Muscle layer of colon (tissue), 2 donors: ENCODE results near the gene CNTNAP2.

Experiments used
- H3K27ac ChIP-seq: one replicate; pipeline ENCODE4 v1.7.0; 2013; ENCODE audit warnings: low read depth, mild to moderate bottlenecking, low read length, moderate library complexity
- H3K27me3 ChIP-seq, 2 donors: one replicate each; pipeline ENCODE4 v1.7.0; 2013; ENCODE audit warnings: low read length in 2 of 2, mild to moderate bottlenecking in 2 of 2; ENCODE audit not compliant: insufficient read depth in 2 of 2, control insufficient read depth in 1 of 2
- H3K36me3 ChIP-seq: one replicate; pipeline ENCODE4 v1.7.0; 2013; ENCODE audit warnings: mild to moderate bottlenecking, low read length; ENCODE audit not compliant: insufficient read depth
- H3K4me1 ChIP-seq: one replicate; pipeline ENCODE4 v1.7.0; 2013; ENCODE audit warnings: mild to moderate bottlenecking, low read length; ENCODE audit not compliant: insufficient read depth
- H3K4me3 ChIP-seq, 2 donors: one replicate each; pipeline ENCODE4 v1.7.0; 2013; ENCODE audit warnings: low read length in 2 of 2, low read depth in 1 of 2, mild to moderate bottlenecking in 1 of 2, moderate library complexity in 1 of 2
- H3K9ac ChIP-seq: one replicate; pipeline ENCODE4 v1.7.0; 2013; ENCODE audit warnings: low read length
- H3K9me3 ChIP-seq: one replicate; pipeline ENCODE4 v1.7.0; 2013; ENCODE audit warnings: mild to moderate bottlenecking, low read length
- donor health status: abdominal sarcoma.
- donor health status: Adenocarcinoma of cecum.

The CNTNAP2 gene

DNA sequence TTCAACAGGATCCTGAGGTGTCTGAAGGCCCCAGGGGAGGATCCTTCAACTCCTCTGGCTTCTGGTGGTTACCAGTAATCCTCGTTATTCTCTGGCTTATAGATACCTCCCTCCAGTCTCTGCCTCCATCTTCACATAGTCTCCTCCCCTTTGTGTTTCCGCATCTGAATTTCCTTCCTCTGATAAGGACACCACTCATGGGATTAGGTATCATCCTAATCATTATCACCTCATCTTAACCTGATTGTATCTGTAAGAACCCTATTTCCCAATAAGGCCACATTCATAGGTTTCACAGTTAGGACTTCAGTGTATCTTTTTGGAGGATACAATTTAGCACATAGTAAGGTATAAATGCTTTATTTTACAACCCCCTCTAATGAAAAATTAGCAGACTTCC, 1189.2 kb downstream of the CNTNAP2 start:
- Histone ChIP-seq H3K9me3 (no peaks in the 10 kb centered on the region), H3K4me3 (no peak overlapping the region), H3K4me1 (no peaks in the 10 kb centered on the region)

GRCh38 chr7:147308539-147308938, 1191.9 kb downstream of the CNTNAP2 start:
- no peak overlapping the region for H3K4me3 ChIP-seq
- H3K36me3 ChIP-seq, result no peaks in the 10 kb centered on the region
- no peak overlapping the region for H3K9ac ChIP-seq
- no peaks in the 10 kb centered on the region for H3K9me3 ChIP-seq
- H3K27me3 ChIP-seq, result no peaks in the 10 kb centered on the region
- no peak overlapping the region for H3K27ac ChIP-seq
- no peaks in the 10 kb centered on the region for H3K4me1 ChIP-seq

More for the DNA sequence above, 1189.2 kb downstream of the CNTNAP2 start:
- Histone ChIP-seq H3K36me3 (no peaks in the 10 kb centered on the region), H3K27ac (no peak overlapping the region), H3K9ac (no peak overlapping the region), H3K27me3 (no peaks in the 10 kb centered on the region)

- Histone ChIP-seq H3K27ac (no peak overlapping the region), H3K4me3 (no peak overlapping the region), H3K9me3 (no peaks in the 10 kb centered on the region), H3K9ac (no peak overlapping the region), H3K4me1 (no peaks in the 10 kb centered on the region), H3K27me3 (no peaks in the 10 kb centered on the region), H3K36me3 (no peaks in the 10 kb centered on the region)
These were observed 1194.7 kb downstream of the CNTNAP2 start for GRCh38 chr7:147311336-147311735.

DNA sequence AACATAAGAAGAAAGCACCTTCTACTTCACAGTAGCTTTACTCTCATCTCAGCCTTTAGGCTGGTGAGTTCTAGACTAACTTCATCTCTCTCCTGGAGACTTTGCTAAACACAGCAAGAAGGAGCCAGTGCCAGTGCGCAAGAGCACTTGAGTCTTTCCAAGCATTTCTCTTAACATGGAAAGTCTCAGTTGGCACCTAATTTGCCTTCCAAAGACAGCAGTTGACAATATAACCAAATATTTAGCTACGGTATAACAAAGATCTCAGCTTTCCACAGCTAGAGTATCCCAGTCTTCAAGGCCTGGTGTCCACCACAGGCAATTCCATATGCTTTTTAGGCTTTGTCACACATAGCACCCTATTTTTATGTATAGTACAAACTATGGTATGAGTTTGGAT, 1204.9 kb downstream of the CNTNAP2 start:
- H3K27ac ChIP-seq, result no peak overlapping the region
- no peaks in the 10 kb centered on the region for H3K9me3 ChIP-seq
- no peak overlapping the region for H3K9ac ChIP-seq
- no peak overlapping the region for H3K4me3 ChIP-seq
- H3K27me3 ChIP-seq, result no peaks in the 10 kb centered on the region
- H3K4me1 ChIP-seq, result no peaks in the 10 kb centered on the region
- no peaks in the 10 kb centered on the region for H3K36me3 ChIP-seq

DNA sequence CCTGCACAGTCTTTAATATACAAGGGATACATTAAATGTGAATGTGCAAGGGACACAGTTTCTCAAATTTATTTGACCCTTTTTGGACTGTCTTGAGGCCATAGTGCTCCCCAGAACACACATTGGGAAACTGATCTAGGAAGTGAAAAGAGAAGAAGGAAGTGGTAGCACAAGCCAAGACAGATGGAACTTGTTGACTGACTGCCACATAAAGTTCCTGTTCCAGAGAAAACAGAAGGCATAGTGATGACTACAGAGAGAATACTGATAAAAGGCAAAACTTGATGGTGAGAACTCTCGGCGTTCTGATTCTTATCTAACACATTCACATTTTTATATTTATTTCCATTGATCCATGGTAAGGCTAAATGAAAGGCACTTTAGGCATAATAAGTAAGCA, 1216.4 kb downstream of the CNTNAP2 start:
- Histone ChIP-seq H3K4me3 (no peak overlapping the region), H3K4me1 (no peaks in the 10 kb centered on the region), H3K9ac (no peak overlapping the region), H3K36me3 (no peaks in the 10 kb centered on the region), H3K9me3 (no peaks in the 10 kb centered on the region), H3K27me3 (no peaks in the 10 kb centered on the region), H3K27ac (no peak overlapping the region)

DNA sequence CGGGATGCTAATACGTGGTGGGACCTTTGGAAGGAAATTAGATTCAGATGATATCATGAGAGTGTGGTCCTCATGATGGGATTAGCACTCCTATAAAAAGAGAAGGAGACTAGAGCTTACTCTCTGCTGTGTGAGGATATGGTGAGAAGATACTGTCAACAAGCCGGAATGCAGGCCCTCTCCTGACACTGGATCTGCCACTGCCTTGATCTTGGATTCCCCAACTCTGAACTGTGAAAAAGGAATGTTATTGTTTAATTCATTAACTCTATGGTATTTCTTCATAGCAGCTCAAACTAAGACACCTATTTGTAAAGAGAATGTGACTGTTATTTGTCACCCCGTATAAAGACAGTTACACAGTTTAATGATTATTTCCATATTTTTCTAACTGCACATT, 1246.5 kb downstream of the CNTNAP2 start:
- no peaks in the 10 kb centered on the region for H3K9me3 ChIP-seq
- no peak overlapping the region for H3K9ac ChIP-seq
- no peaks in the 10 kb centered on the region for H3K4me1 ChIP-seq
- no peak overlapping the region for H3K4me3 ChIP-seq
- H3K36me3 ChIP-seq, result no peaks in the 10 kb centered on the region
- no peaks in the 10 kb centered on the region for H3K27me3 ChIP-seq
- H3K27ac ChIP-seq, result no peak overlapping the region

- no peak overlapping the region for H3K9ac ChIP-seq
- no peaks in the 10 kb centered on the region for H3K36me3 ChIP-seq
These were observed 1259.6 kb downstream of the CNTNAP2 start for GRCh38 chr7:147376192-147376591.

DNA sequence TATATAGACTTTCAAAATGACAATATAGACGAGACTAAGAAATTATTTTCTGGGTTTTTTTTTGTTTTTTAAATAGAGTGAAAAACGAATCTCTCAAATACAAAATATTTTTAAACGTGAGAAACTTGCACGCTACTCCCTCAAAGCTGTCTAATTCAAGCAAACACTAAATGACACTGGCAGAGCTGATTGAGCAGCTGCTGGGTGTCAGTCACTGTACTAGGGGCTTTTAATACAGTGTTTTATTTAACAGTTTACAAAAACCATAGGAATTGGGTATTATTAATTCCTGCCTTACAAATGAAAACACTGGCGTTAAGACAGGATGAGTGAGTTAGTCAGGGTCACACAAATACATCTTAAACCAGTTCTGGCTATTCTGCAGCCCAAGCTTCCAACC, 1264.3 kb downstream of the CNTNAP2 start:
- H3K9ac ChIP-seq, result no peak overlapping the region
- no peak overlapping the region for H3K4me3 ChIP-seq
- H3K4me1 ChIP-seq, result no peaks in the 10 kb centered on the region
- no peak overlapping the region for H3K27ac ChIP-seq
- no peaks in the 10 kb centered on the region for H3K36me3 ChIP-seq
- no peaks in the 10 kb centered on the region for H3K9me3 ChIP-seq
- H3K27me3 ChIP-seq, result no peaks in the 10 kb centered on the region

More at GRCh38 chr7:147376192-147376591, 1259.6 kb downstream of the CNTNAP2 start:
- H3K27me3 ChIP-seq, result no peaks in the 10 kb centered on the region
- H3K4me3 ChIP-seq, result no peak overlapping the region
- H3K27ac ChIP-seq, result no peak overlapping the region
- no peaks in the 10 kb centered on the region for H3K4me1 ChIP-seq
- H3K9me3 ChIP-seq, result no peaks in the 10 kb centered on the region

- Histone ChIP-seq H3K4me1 (no peaks in the 10 kb centered on the region), H3K27me3 (no peaks in the 10 kb centered on the region), H3K36me3 (no peaks in the 10 kb centered on the region), H3K9ac (no peak overlapping the region), H3K9me3 (no peaks in the 10 kb centered on the region), H3K27ac (no peak overlapping the region), H3K4me3 (no peak overlapping the region)
These were observed 1277.7 kb downstream of the CNTNAP2 start for GRCh38 chr7:147394329-147394728.

DNA sequence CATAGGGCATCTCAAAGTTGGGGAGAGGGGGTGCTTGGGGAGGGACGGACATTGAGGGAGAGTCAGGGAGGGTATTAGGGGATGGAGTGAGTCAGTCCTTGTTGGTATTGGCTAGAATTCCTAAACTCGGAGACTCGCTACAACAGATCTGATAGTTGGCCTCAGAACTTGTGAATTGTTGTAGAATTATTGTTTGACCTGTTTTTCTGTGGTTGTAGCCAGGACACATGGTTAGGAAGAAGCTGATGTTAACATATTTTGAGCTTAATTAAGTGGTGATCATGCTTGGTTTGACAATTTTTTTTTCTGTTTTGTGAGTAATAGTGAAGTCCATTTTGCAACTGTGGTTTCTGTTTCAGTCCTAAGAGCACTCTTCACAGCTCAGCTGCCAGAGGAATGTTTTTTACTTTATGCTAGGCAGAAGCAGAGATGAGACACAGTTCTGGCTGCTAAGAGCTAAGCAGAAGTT, 1283.7 kb downstream of the CNTNAP2 start:
- H3K4me1 ChIP-seq, result no peaks in the 10 kb centered on the region
- no peak overlapping the region for H3K4me3 ChIP-seq
- H3K9ac ChIP-seq, result no peak overlapping the region
- H3K9me3 ChIP-seq, result no peaks in the 10 kb centered on the region
- H3K27me3 ChIP-seq, result no peaks in the 10 kb centered on the region
- no peak overlapping the region for H3K27ac ChIP-seq
- no peaks in the 10 kb centered on the region for H3K36me3 ChIP-seq

DNA sequence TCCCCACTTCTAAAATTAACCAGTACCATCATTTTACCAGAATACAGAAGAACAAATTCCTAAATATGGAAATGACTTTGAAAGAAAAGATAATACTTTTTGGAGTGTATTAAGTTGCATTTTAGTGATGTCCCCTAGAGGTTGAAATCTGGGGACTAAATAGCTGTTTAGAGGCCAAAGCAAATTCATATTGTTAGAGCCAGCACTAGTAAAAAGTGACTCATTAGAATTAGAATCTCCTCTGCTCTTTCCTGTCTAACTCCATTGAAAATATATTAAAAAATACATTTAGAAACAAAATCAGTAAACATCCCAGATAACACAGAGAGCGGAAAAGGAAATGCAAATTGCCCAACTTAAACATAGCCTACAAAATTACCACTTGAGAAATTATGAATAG, 1284.3 kb downstream of the CNTNAP2 start:
- no peak overlapping the region for H3K27ac ChIP-seq
- H3K27me3 ChIP-seq, result no peaks in the 10 kb centered on the region
- no peaks in the 10 kb centered on the region for H3K36me3 ChIP-seq
- no peak overlapping the region for H3K4me3 ChIP-seq
- H3K9me3 ChIP-seq, result no peaks in the 10 kb centered on the region
- H3K9ac ChIP-seq, result no peak overlapping the region
- no peaks in the 10 kb centered on the region for H3K4me1 ChIP-seq

- H3K9ac ChIP-seq, result no peak overlapping the region
- no peaks in the 10 kb centered on the region for H3K36me3 ChIP-seq
These were observed 1289.0 kb downstream of the CNTNAP2 start for GRCh38 chr7:147405621-147406020.

More at GRCh38 chr7:147405621-147406020, 1289.0 kb downstream of the CNTNAP2 start:
- Histone ChIP-seq H3K27me3 (no peaks in the 10 kb centered on the region), H3K4me1 (no peaks in the 10 kb centered on the region), H3K9me3 (no peaks in the 10 kb centered on the region), H3K27ac (no peak overlapping the region), H3K4me3 (no peak overlapping the region)
